ENCODE measurements around the gene FNDC3B.

Gene FNDC3B

DNA sequence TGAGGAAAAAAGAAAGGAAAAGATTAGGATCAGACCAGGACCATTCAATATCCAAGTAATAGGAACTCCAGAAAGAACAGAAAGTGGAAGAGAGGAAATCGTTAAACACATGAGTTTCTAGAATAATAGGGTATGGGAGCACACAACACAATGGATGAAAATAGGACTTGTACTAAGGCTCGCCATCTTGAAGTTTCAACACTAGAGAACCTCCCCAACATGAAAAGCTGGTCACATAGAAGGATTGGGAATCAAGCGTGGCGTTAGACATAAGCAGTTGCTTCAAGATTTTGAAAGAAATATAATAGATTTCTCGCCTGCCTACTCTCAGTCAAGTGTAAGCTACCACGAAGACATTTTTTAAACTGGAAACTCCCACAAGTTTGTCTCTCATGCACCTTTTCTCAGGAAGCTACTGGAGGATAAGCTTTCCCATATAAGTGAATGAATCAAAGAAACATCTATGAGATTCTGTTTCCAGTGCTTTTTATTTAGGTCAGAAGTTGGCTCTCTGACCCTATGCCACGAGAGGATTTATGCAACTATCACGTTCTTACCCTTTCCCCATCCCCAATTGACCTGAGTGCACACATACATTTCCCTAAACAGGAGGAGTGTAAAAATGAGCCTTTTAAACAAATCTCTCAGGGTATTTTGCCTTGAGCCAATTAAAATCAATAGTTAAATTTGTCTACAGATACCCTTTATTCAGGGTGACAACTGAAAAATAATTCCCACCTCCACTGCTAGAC, 363.7 kb downstream of the FNDC3B start:
- no peak for DNase-seq (ENCODE audit: low read depth)

DNA sequence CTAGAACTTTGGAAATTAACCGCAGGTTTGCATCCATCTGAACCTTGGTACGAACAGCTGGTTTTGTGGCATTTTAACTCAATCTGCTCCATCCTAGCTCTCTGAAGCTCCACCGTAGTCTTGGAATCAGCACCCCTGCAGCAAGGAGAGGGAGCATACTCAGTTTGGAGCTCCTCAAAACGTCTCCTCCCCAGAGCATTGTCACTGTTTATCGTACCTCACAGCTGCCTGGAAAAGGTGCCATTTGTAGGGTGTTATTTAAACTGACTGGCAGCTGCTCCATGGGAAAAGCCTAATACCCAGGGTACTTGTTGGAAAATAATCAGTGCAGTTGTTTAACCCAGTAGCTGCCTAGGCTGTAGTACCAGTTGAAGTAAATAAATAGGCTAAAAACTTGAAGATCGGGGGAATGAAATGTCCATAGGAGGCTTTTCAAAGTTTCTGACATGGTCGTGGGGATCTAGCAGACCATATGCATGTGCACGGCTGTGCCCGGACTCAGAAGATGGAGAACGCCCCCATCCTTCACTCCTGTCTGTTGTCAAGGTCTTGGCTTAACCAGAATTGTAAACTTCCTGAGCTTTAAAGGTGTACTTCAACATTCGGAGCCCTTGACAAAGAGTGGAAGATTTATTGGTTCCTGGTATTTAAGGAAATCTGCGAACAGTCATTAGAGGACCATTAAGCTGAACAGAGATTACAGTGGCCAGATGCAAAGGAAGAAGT, 365.0 kb downstream of the FNDC3B start:
- DNase-seq (ENCODE audit: low read depth): no peak

DNA sequence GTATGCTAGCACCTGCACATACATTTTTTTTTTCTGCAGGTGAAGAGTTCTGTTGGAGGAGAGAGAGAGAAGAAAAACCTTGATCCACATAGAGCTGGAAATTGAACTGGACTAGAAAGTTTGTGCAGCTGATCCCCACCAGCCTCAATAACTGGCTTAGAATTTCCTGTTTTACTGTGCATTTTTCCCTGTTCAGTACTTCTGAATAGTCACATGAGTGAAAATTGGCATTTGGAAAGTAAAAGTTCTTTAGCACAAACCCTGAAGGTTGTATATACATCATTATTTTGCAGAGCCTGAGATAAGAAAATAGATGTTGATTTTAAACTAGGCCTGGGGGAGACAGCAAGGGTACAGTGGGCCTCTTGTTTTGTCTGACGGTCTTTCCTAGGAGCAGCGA, 366.5 kb downstream of the FNDC3B start:
- no peak for DNase-seq (ENCODE audit: low read depth)

GRCh38 chr3:172407872-172408271, 368.5 kb downstream of the FNDC3B start:
- no peak for DNase-seq (ENCODE audit: low read depth)

DNA sequence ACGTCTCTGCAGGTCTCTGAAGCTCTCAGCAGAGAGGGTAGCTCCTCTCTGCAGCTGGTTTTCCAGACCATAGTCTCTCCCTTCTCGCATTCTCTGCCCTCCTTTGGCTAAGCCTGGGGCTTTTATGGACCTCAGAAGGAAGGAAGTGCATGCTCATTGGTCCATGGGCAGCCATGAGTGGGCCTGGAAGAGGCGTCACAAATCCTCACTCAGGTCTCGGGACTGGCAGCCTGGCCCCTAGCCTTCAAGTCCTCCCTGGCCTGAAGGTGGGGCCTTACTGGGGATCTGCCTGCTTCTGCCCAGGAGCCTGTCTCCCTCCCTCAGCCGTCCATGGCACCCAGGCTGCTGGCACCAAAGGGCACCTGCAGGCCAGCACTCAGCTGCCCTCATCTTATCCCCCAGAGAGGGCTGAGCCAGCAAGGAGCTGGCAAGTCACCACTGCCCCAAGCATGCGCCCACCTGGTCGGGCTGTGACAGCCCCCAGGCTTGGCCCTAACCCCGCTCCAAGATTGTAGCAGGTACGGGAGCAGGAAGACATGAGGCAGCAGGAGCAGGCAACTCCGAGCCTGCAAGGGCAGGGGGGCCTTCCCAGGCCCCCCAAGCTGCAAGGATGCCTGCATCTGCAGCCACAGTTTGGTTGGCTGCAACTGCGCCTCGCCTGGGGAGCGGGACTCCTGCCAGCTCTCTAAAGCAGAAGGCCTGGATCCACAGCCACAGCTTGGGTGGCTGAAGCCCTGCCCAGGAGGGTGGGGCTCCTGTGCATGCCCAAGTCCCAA, 371.5 kb downstream of the FNDC3B start:
- no peak for DNase-seq (ENCODE audit: low read depth)

GRCh38 chr3:172411478-172411947, 372.1 kb downstream of the FNDC3B start:
- no peak for DNase-seq (ENCODE audit: low read depth)

DNA sequence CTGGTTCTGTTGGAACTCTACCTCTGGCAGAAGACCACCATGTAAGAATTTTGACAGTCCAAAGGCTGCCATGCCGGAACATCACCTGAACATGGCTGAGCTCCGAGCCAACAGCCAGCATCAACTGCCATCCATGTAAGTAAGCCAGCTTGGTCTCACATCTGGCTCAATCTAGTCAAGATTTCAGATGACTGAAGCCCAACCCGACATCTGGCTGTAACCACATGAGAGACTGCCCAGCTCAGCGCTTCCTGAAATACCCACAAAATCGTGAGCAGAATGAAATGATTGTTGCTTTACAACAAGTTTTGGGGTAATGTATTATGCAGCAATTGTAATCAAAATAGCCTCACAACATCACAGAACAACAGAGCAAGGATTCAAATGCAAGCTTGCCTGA, 375.9 kb downstream of the FNDC3B start:
- DNase-seq (ENCODE audit: low read depth): no peak

GRCh38 chr3:172437713-172438112, 398.3 kb downstream of the FNDC3B start:
- DNase-seq (ENCODE audit: low read depth): no peak

GRCh38 chr3:172438186-172438585, 398.8 kb downstream of the FNDC3B start:
- no peak for DNase-seq (ENCODE audit: low read depth)

GRCh38 chr3:172441581-172441980, 402.2 kb downstream of the FNDC3B start:
- no peak for DNase-seq (ENCODE audit: low read depth)

- no peak for DNase-seq (ENCODE audit: low read depth)
Observed at GRCh38 chr3:172442606-172443005, 403.2 kb downstream of the FNDC3B start.

GRCh38 chr3:172444821-172445220, 405.4 kb downstream of the FNDC3B start:
- DNase-seq (ENCODE audit: low read depth): no peak

GRCh38 chr3:172446198-172446597, 406.8 kb downstream of the FNDC3B start:
- DNase-seq (ENCODE audit: low read depth): no peak

- no peak for DNase-seq (ENCODE audit: low read depth)
Observed at GRCh38 chr3:172447611-172448579, 408.5 kb downstream of the FNDC3B start, which contains the start of gene GHSR. Gene GHSR (minus strand): TSS chr3:172448456. CDS start chr3:172448413, 43 bp downstream.

DNA sequence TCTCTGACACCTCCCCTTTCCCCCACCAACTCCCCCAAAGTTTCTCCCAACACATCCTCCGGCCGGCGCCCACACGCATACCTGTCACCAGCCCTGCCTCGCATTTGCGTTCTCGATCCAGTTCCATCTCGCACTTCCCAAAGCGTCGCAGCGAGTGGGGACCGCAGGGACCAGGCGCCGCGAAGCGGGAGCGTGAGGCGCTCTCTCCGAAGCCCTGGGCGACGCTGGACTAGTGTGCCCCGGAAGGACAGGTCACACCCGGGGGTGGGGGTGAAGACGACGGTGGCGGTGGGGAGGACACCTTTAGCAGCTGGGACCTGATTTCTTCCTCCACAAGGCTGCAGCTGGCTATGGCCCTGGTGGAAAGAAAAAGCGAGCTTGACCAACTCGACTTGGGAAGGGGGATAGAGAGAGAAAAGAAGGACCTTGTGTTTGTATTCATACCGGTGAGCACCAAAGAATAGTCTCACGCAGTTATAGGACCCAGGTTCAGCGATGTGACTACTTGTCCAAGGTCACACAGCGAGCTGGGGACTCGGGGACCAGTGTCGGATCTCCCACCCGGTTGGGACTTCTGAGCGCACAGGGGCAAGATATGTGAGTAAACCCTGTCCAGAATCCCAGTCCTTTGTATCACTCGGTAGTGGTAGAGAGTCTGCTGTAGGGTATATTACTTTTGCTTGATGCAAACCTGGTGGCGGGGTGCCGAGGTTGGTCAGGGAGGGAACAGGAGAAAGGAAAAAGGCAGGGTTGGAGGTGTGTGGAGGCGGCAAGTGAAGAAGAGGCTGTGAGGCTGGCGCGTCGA, 409.5 kb downstream of the FNDC3B start:
- no peak for DNase-seq (ENCODE audit: low read depth)

DNA sequence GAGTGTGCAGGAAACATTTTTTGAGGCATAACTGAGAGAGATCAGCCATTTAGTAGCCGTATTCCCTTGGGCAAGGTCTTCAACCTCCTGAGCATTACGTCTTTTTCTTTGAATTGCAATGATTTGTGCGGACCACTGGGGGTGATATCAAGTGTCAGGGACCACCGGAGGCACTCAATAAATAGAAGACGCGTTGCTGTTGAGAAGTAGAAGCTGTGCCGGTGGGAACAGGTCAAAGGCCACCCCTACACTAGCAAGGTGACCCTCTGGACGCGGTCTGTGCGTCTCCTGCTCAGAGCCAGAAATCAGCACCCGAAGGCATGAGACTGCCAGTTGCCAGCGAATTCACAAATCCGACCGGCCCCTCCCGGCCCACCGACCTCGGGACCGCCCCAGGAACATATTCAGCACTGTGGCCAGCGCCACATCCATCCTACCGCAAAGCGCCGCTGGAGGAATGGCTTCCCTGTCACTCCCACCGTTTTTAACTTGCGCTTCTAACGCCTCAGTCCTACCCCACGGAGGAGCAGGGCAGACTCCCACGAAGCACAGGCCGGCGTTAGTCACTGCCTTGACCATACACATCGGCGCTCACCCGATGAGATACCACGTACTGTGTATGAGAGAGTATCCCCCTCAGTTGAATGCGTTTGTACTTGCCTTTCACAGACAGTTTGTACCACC, 410.2 kb downstream of the FNDC3B start:
- no peak for DNase-seq (ENCODE audit: low read depth)

All from activated T-helper 1 cell treated with Interleukin-2 at 50 U/mL for 16 hours (primary cell).